Loucy (cell line): ENCODE data around the gene NDUFS5.

Source experiments
- CTCF ChIP-seq: fragments of 200-600 bp; sonication (generic); conservative IDR thresholded peaks from 2 replicates; pipeline ENCODE4 v1.5.1; 2014; ENCODE audit warnings: mild to moderate bottlenecking, antibody characterized with exemption, low read length
- EZH2phosphoT487 ChIP-seq: fragments of 200-600 bp; IDR thresholded peaks from 2 replicates; pipeline ENCODE4 v1.6.1; 2018; ENCODE audit warnings: antibody characterized with exemption, mild to moderate bottlenecking, moderate library complexity, borderline replicate concordance

- TF ChIP-seq CTCF (no peak), EZH2phosphoT487 (no peak)
Measured at GRCh38 chr1:38991638-38992411, 34.3 kb upstream of the NDUFS5 start.
